Activated CD4-positive, alpha-beta memory T cell treated with anti-CD3 and anti-CD28 coated beads for 36 hours (primary cell): ENCODE measurements around the gene XYLT1. TPM values are rescaled to one million over a fixed set of nuclear protein-coding genes. Genes with fewer than 3 reads are reported as not detected.

Source experiments
- CTCF ChIA-PET: fragments of 350-600 bp; sonication (Branson Sonifier 250); formaldehyde crosslinking; loops from one replicate; lab custom pipeline; 2021; ENCODE audit warnings: antibody characterized with exemption, inconsistent platforms; lab: Charles Lee
- POLR2A ChIA-PET: fragments of 350-600 bp; sonication (Branson Sonifier 250); formaldehyde crosslinking; loops from one replicate; lab custom pipeline; 2021; ENCODE audit warnings: antibody characterized with exemption; lab: Charles Lee
- DNase-seq: peaks from one replicate; pipeline ENCODE4 v3.0.0-alpha.2; 2020
- H3K27ac Mint-ChIP-seq: one replicate; pipeline ENCODE4 v1.8.0; 2021; ENCODE audit warnings: mixed read lengths
- H3K27me3 Mint-ChIP-seq: one replicate; pipeline ENCODE4 v1.8.0; 2021; ENCODE audit warnings: mixed read lengths
- H3K36me3 Mint-ChIP-seq: one replicate; pipeline ENCODE4 v1.8.0; 2021; ENCODE audit warnings: mixed read lengths
- H3K4me1 Mint-ChIP-seq: one replicate; pipeline ENCODE4 v1.8.0; 2021; ENCODE audit warnings: low read depth, mixed read lengths
- H3K4me3 Mint-ChIP-seq: one replicate; pipeline ENCODE4 v1.8.0; 2021; ENCODE audit warnings: mild to moderate bottlenecking, mixed read lengths
- H3K9me3 Mint-ChIP-seq: one replicate; pipeline ENCODE4 v1.8.0; 2021; ENCODE audit warnings: mixed read lengths
- intact Hi-C: fragments of 100-400 bp; cut with micrococcal nuclease; formaldehyde crosslinking; loops from one replicate; pipeline ENCODE4 v1.15.1; 2023
- total RNA-seq, 2 experiments: library from RNA; stranded (reverse); gene quantifications; one replicate each; pipeline ENCODE4 v1.2.3, GENCODE V29; 2021

Gene XYLT1
- total RNA-seq, 2 experiments from 2014 or later, result 6.2 to 6.8 TPM

GRCh38 chr16:17468611-17469010 lies 2.1 kb downstream of the XYLT1 start:
- no peaks in the 10 kb centered on the region for H3K36me3 Mint-ChIP-seq
- no peak overlapping the region for H3K27ac Mint-ChIP-seq
- no peak overlapping the region for H3K4me3 Mint-ChIP-seq
- H3K9me3 Mint-ChIP-seq, result no peaks in the 10 kb centered on the region
- CTCF ChIA-PET, result interaction anchor here (0.6 to 3.3 kb wide), 11 partner anchors 10 to 607 kb away, joined by 3 to 24 read pairs (median 6); no protein-coding TSS in a partner anchor
- peaks cover 37% of the 10 kb centered on the region for H3K4me1 Mint-ChIP-seq
- DNase-seq, result no peak
- no peaks in the 10 kb centered on the region for H3K27me3 Mint-ChIP-seq
- POLR2A ChIA-PET, result interaction anchor here (0.5 to 1.0 kb wide), 2 partner anchors 99 to 123 kb away, joined by 3 to 4 read pairs; no protein-coding TSS in a partner anchor
- intact Hi-C loops, result loop anchor here (5.0 kb wide), 1 partner anchor 276 kb away; no protein-coding TSS in a partner anchor

- Mint-ChIP-seq H3K9me3 (no peaks in the 10 kb centered on the region), H3K36me3 (peaks cover 2% of the 10 kb centered on the region), H3K4me1 (peaks cover 42% of the 10 kb centered on the region), H3K27ac (no peak overlapping the region), H3K4me3 (no peak overlapping the region), H3K27me3 (no peaks in the 10 kb centered on the region)
- ChIA-PET POLR2A (interaction anchor here (0.9 to 1.2 kb wide), 3 partner anchors 51 to 108 kb away, joined by 3 to 4 read pairs (median 4); no protein-coding TSS in a partner anchor), CTCF (interaction anchor here (0.6 to 3.3 kb wide), 19 partner anchors 10 to 607 kb away, joined by 3 to 24 read pairs (median 3); no protein-coding TSS in a partner anchor)
- intact Hi-C loops, result loop anchor here (5.0 kb wide), 1 partner anchor 276 kb away; no protein-coding TSS in a partner anchor
- DNase-seq, result peak; percentile 68
These were observed 2.7 kb downstream of the XYLT1 start for GRCh38 chr16:17467923-17468540.

- intact Hi-C loops, result loop anchor here (5.0 kb wide), 1 partner anchor 275 kb away; no protein-coding TSS in a partner anchor
- ChIA-PET POLR2A (interaction anchor here (0.9 kb wide), 1 partner anchor 50 kb away, joined by 3 read pairs; no protein-coding TSS in a partner anchor), CTCF (interaction anchor here (1.0 to 3.3 kb wide), 11 partner anchors 12 to 606 kb away, joined by 3 to 24 read pairs (median 6); no protein-coding TSS in a partner anchor)
- DNase-seq, result no peak
- no peak overlapping the region for H3K4me3 Mint-ChIP-seq
- H3K36me3 Mint-ChIP-seq, result peaks cover 3% of the 10 kb centered on the region
- no peaks in the 10 kb centered on the region for H3K9me3 Mint-ChIP-seq
- H3K4me1 Mint-ChIP-seq, result peaks cover 52% of the 10 kb centered on the region
- no peaks in the 10 kb centered on the region for H3K27me3 Mint-ChIP-seq
- H3K27ac Mint-ChIP-seq, result no peak overlapping the region
These were observed 3.9 kb downstream of the XYLT1 start for GRCh38 chr16:17466876-17467275.

GRCh38 chr16:17465460-17465859 lies 5.3 kb downstream of the XYLT1 start:
- Mint-ChIP-seq H3K36me3 (peaks cover 3% of the 10 kb centered on the region), H3K27ac (no peak overlapping the region), H3K9me3 (no peaks in the 10 kb centered on the region), H3K4me1 (peaks cover 54% of the 10 kb centered on the region), H3K27me3 (no peaks in the 10 kb centered on the region), H3K4me3 (no peak overlapping the region)
- ChIA-PET CTCF (interaction anchor here (1.7 kb wide), 1 partner anchor 271 kb away, joined by 9 read pairs; no protein-coding TSS in a partner anchor), POLR2A (no interaction called here)
- no peak for DNase-seq
- intact Hi-C loops, result loop anchor here (5.0 kb wide), 1 partner anchor 273 kb away; no protein-coding TSS in a partner anchor

- ChIA-PET CTCF (no interaction called here), POLR2A (interaction anchor here (1.5 kb wide), 1 partner anchor 47 kb away, joined by 7 read pairs; no protein-coding TSS in a partner anchor)
- Mint-ChIP-seq H3K27ac (no peak overlapping the region), H3K9me3 (no peaks in the 10 kb centered on the region), H3K27me3 (no peaks in the 10 kb centered on the region), H3K4me3 (no peak overlapping the region), H3K36me3 (peaks cover 3% of the 10 kb centered on the region), H3K4me1 (peaks cover 40% of the 10 kb centered on the region)
- intact Hi-C loops, result no loop called here
- DNase-seq, result no peak
These were observed 7.4 kb downstream of the XYLT1 start for GRCh38 chr16:17463335-17463734.

GRCh38 chr16:17461951-17462729 lies 8.6 kb downstream of the XYLT1 start:
- POLR2A ChIA-PET, result no interaction called here
- H3K27ac Mint-ChIP-seq, result no peak overlapping the region

GRCh38 chr16:17460890-17461289 lies 9.9 kb downstream of the XYLT1 start:
- POLR2A ChIA-PET, result no interaction called here
- Mint-ChIP-seq H3K4me3 (no peak overlapping the region), H3K9me3 (no peaks in the 10 kb centered on the region), H3K27me3 (no peaks in the 10 kb centered on the region), H3K27ac (no peak overlapping the region), H3K4me1 (peaks cover 25% of the 10 kb centered on the region), H3K36me3 (peaks cover 3% of the 10 kb centered on the region)
- CTCF ChIA-PET, result no interaction called here
- DNase-seq, result no peak
- intact Hi-C loops, result no loop called here

More at GRCh38 chr16:17461951-17462729, 8.6 kb downstream of the XYLT1 start:
- H3K4me1 Mint-ChIP-seq, result peaks cover 29% of the 10 kb centered on the region
- H3K27me3 Mint-ChIP-seq, result no peaks in the 10 kb centered on the region
- intact Hi-C loops, result no loop called here
- H3K36me3 Mint-ChIP-seq, result peaks cover 3% of the 10 kb centered on the region
- DNase-seq, result no peak
- H3K9me3 Mint-ChIP-seq, result no peaks in the 10 kb centered on the region
- CTCF ChIA-PET, result no interaction called here
- H3K4me3 Mint-ChIP-seq, result no peak overlapping the region

- intact Hi-C loops, result no loop called here
- Mint-ChIP-seq H3K27me3 (no peaks in the 10 kb centered on the region), H3K27ac (no peak overlapping the region), H3K4me3 (no peak overlapping the region), H3K4me1 (peaks cover 25% of the 10 kb centered on the region), H3K36me3 (peaks cover 3% of the 10 kb centered on the region), H3K9me3 (no peaks in the 10 kb centered on the region)
- CTCF ChIA-PET, result no interaction called here
- DNase-seq, result no peak
- POLR2A ChIA-PET, result no interaction called here
These were observed 10.7 kb downstream of the XYLT1 start for GRCh38 chr16:17459903-17460521.

- no peak overlapping the region for H3K4me3 Mint-ChIP-seq
- H3K4me1 Mint-ChIP-seq, result peaks cover 17% of the 10 kb centered on the region
- no peak for DNase-seq
- H3K36me3 Mint-ChIP-seq, result peaks cover under 1% of the 10 kb centered on the region
- ChIA-PET POLR2A (no interaction called here), CTCF (interaction anchor here (1.0 kb wide), 1 partner anchor 10 kb away, joined by 4 read pairs; no protein-coding TSS in a partner anchor)
- intact Hi-C loops, result no loop called here
- H3K27me3 Mint-ChIP-seq, result no peaks in the 10 kb centered on the region
- H3K9me3 Mint-ChIP-seq, result no peaks in the 10 kb centered on the region
- no peak overlapping the region for H3K27ac Mint-ChIP-seq
These were observed 12.8 kb downstream of the XYLT1 start for GRCh38 chr16:17457997-17458396.

GRCh38 chr16:17457513-17457912 lies 13.2 kb downstream of the XYLT1 start:
- Mint-ChIP-seq H3K27ac (no peak overlapping the region), H3K36me3 (no peaks in the 10 kb centered on the region), H3K9me3 (no peaks in the 10 kb centered on the region), H3K27me3 (no peaks in the 10 kb centered on the region), H3K4me3 (no peak overlapping the region), H3K4me1 (peaks cover 17% of the 10 kb centered on the region)
- CTCF ChIA-PET, result no interaction called here
- DNase-seq, result no peak
- intact Hi-C loops, result no loop called here
- POLR2A ChIA-PET, result no interaction called here

- no peak overlapping the region for H3K4me3 Mint-ChIP-seq
- CTCF ChIA-PET, result no interaction called here
- POLR2A ChIA-PET, result no interaction called here
- peaks cover 35% of the 10 kb centered on the region for H3K4me1 Mint-ChIP-seq
- intact Hi-C loops, result loop anchor here (5.0 kb wide), 1 partner anchor 37 kb away; no protein-coding TSS in a partner anchor
- DNase-seq, result no peak
- no peaks in the 10 kb centered on the region for H3K9me3 Mint-ChIP-seq
- no peaks in the 10 kb centered on the region for H3K36me3 Mint-ChIP-seq
- H3K27ac Mint-ChIP-seq, result no peak overlapping the region
- no peaks in the 10 kb centered on the region for H3K27me3 Mint-ChIP-seq
These were observed 16.5 kb downstream of the XYLT1 start for GRCh38 chr16:17454162-17454730.
